ENCODE results near the gene FOXA2.

DNA sequence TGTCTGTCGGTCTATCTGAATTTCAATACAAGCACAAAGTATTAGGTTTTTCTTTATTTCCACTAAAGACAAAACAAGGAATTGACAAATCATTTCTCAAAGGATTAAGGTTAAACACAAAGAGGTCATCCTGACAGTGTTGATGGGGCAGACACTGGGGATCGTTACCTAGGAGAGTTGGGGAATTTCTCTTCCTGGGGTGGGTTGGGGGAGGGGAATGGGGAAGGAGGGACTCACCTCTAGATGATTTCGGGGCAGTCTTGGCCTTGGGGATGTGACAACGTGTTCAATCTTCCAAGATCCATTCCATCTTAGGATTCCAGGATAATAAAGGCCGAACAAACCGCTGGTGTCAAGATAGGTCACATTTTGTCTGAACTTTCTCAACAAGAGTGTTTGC, 35.4 kb upstream of the FOXA2 start:
- TF ChIP-seq POLR2A (IDR thresholded peaks at IDR 0.05) (no peak), EP300 (IDR thresholded peaks at IDR 0.05) (no peak)
- TF ChIP-seq, protein P1, sequence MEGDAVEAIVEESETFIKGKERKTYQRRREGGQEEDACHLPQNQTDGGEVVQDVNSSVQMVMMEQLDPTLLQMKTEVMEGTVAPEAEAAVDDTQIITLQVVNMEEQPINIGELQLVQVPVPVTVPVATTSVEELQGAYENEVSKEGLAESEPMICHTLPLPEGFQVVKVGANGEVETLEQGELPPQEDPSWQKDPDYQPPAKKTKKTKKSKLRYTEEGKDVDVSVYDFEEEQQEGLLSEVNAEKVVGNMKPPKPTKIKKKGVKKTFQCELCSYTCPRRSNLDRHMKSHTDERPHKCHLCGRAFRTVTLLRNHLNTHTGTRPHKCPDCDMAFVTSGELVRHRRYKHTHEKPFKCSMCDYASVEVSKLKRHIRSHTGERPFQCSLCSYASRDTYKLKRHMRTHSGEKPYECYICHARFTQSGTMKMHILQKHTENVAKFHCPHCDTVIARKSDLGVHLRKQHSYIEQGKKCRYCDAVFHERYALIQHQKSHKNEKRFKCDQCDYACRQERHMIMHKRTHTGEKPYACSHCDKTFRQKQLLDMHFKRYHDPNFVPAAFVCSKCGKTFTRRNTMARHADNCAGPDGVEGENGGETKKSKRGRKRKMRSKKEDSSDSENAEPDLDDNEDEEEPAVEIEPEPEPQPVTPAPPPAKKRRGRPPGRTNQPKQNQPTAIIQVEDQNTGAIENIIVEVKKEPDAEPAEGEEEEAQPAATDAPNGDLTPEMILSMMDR (IDR thresholded peaks at IDR 0.05) = no peak

Data from gastroesophageal sphincter (tissue), 3 donors.